ENCODE measurements around the gene YARS1. TPM values are rescaled to one million over a fixed set of nuclear protein-coding genes. Genes with fewer than 3 reads are reported as not detected.

The YARS1 gene
- total and polyA plus RNA-seq, 2 of the 13 experiments (the other 11 are each of a cell fraction or from before 2014, with no cell fraction given): 50.1 to 113 TPM

DNA sequence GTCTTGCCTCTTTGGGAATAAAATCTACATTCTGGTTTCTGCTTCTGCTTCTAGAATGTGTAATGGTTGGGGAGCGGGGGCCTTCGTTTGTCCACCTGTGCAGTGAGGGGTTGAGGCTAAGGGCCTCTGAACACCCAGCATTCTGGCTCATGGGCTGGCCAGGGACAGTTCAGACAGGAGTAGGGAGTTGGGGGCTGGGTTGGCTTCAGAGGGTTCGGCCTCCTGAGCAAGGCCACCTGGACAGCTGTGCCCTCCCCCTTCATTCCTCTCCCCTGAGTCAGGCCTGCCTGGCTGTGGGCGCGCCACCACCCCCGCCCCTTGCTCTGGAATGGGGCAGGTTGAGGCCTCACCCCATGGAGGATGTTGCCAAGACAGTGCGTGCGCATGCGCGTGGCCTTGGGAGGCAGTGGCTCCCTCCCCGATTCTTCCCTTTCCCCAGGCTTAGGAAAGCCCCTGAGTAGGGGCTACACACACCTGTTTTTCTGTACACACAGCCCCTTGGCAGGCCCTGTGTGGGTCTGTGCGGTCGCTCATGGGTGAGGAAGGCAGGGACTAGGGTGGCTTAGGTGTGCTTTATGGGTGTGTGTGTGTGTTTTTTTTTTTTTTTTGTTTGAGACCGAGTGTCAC, 57.0 kb downstream of the YARS1 start (continued):
- 0 out of 2 replicates have a peak, but pooled peaks have one; percentile 59 for TF ChIP-seq ZNF567 (CRISPR knock-in tag; IDR thresholded peaks at IDR 0.05; ENCODE audit: borderline replicate concordance)
- no peak for TF ChIP-seq ZNF10 (CRISPR knock-in tag; IDR thresholded peaks at IDR 0.05; ENCODE audit: borderline replicate concordance, low read depth)
- TF ChIP-seq ZFAT (CRISPR knock-in tag; conservative IDR thresholded peaks at IDR 0.05): no peak
- TF ChIP-seq ZNF710 (CRISPR knock-in tag; IDR thresholded peaks at IDR 0.05; ENCODE audit: borderline replicate concordance): peak; percentile 78; the same call in 1 of the 2 replicates
- TF ChIP-seq, protein P1, sequence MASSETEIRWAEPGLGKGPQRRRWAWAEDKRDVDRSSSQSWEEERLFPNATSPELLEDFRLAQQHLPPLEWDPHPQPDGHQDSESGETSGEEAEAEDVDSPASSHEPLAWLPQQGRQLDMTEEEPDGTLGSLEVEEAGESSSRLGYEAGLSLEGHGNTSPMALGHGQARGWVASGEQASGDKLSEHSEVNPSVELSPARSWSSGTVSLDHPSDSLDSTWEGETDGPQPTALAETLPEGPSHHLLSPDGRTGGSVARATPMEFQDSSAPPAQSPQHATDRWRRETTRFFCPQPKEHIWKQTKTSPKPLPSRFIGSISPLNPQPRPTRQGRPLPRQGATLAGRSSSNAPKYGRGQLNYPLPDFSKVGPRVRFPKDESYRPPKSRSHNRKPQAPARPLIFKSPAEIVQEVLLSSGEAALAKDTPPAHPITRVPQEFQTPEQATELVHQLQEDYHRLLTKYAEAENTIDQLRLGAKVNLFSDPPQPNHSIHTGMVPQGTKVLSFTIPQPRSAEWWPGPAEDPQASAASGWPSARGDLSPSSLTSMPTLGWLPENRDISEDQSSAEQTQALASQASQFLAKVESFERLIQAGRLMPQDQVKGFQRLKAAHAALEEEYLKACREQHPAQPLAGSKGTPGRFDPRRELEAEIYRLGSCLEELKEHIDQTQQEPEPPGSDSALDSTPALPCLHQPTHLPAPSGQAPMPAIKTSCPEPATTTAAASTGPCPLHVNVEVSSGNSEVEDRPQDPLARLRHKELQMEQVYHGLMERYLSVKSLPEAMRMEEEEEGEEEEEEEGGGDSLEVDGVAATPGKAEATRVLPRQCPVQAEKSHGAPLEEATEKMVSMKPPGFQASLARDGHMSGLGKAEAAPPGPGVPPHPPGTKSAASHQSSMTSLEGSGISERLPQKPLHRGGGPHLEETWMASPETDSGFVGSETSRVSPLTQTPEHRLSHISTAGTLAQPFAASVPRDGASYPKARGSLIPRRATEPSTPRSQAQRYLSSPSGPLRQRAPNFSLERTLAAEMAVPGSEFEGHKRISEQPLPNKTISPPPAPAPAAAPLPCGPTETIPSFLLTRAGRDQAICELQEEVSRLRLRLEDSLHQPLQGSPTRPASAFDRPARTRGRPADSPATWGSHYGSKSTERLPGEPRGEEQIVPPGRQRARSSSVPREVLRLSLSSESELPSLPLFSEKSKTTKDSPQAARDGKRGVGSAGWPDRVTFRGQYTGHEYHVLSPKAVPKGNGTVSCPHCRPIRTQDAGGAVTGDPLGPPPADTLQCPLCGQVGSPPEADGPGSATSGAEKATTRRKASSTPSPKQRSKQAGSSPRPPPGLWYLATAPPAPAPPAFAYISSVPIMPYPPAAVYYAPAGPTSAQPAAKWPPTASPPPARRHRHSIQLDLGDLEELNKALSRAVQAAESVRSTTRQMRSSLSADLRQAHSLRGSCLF (CRISPR knock-in tag; IDR thresholded peaks at IDR 0.05; ENCODE audit: borderline replicate concordance): no peak
- TF ChIP-seq HMG20A (CRISPR knock-in tag; IDR thresholded peaks at IDR 0.05; ENCODE audit: borderline replicate concordance): peak; percentile 26; the same call in 1 of the 2 replicates
- TF ChIP-seq ZNF574 (CRISPR knock-in tag; IDR thresholded peaks at IDR 0.05): peak; percentile 47; the same call in 1 of the 2 replicates
- TF ChIP-seq ZNF629 (CRISPR knock-in tag; conservative IDR thresholded peaks at IDR 0.05): 0 out of 2 replicates have a peak, but pooled peaks have one; percentile 21
- peak; percentile 38; the same call in 1 of the 2 replicates for TF ChIP-seq MXD1 (CRISPR knock-in tag; IDR thresholded peaks at IDR 0.05)
- no peak for TF ChIP-seq FLYWCH1 (CRISPR knock-in tag; IDR thresholded peaks at IDR 0.05)
- no peak for TF ChIP-seq HES4 (CRISPR knock-in tag; IDR thresholded peaks at IDR 0.05; ENCODE audit: borderline replicate concordance)
- TF ChIP-seq NFIC (IDR thresholded peaks at IDR 0.05; ENCODE audit: low read length): no peak
- no peak for TF ChIP-seq ZNF18 (CRISPR knock-in tag; IDR thresholded peaks at IDR 0.05; ENCODE audit: insufficient replicate concordance)
- no peak for TF ChIP-seq ZNF274 (CRISPR knock-in tag; IDR thresholded peaks at IDR 0.05)
- no peak for TF ChIP-seq TEAD2 (CRISPR knock-in tag; IDR thresholded peaks at IDR 0.05)

Data from HepG2 (cell line).